Loucy (cell line): Measurements from ENCODE around the gene PDHA1.

ENCODE experiments used
- H2AFZ ChIP-seq: fragments of 200-600 bp; sonication (generic); 2 replicates; pipeline ENCODE4 v1.6.0; 2016; ENCODE audit warnings: antibody characterized with exemption, mild to moderate bottlenecking, low read length, moderate library complexity
- H3F3A ChIP-seq: fragments of 200-600 bp; 2 replicates; pipeline ENCODE4 v1.6.0; 2016; ENCODE audit warnings: antibody characterized with exemption, low read depth, mild to moderate bottlenecking
- H3K27me3 ChIP-seq: fragments of 200-600 bp; sonication (generic); 2 replicates; pipeline ENCODE4 v1.6.1; 2014; ENCODE audit warnings: low read length, mild to moderate bottlenecking; ENCODE audit not compliant: insufficient read depth, poor library complexity, severe bottlenecking
- H3K36me3 ChIP-seq: fragments of 200-600 bp; sonication (generic); 2 replicates; pipeline ENCODE4 v1.6.1; 2016; ENCODE audit warnings: low read length; ENCODE audit not compliant: insufficient read depth
- H3K4me1 ChIP-seq: fragments of 200-600 bp; sonication (generic); 2 replicates; pipeline ENCODE4 v1.5.1; 2014; ENCODE audit warnings: low read length, mild to moderate bottlenecking; ENCODE audit not compliant: insufficient read depth, poor library complexity, severe bottlenecking
- H3K4me2 ChIP-seq: fragments of 200-600 bp; sonication (generic); 2 replicates; pipeline ENCODE4 v1.6.0; 2014; ENCODE audit warnings: antibody characterized with exemption, low read length, low read depth, mild to moderate bottlenecking; ENCODE audit not compliant: poor library complexity, severe bottlenecking
- H3K4me3 ChIP-seq: fragments of 200-600 bp; sonication (generic); 2 replicates; pipeline ENCODE4 v1.5.1; 2014; ENCODE audit warnings: low read length, mild to moderate bottlenecking, mixed read lengths; ENCODE audit not compliant: poor library complexity, severe bottlenecking
- H3K79me2 ChIP-seq: fragments of 200-600 bp; sonication (generic); 2 replicates; pipeline ENCODE4 v1.6.1; 2014; ENCODE audit warnings: low read length; ENCODE audit not compliant: insufficient read depth
- H3K9ac ChIP-seq: fragments of 200-600 bp; sonication (generic); 2 replicates; pipeline ENCODE4 v1.6.0; 2014; ENCODE audit warnings: mild to moderate bottlenecking, low read depth, low read length, moderate library complexity; ENCODE audit not compliant: poor library complexity, severe bottlenecking
- H3K9me2 ChIP-seq: fragments of 200-600 bp; sonication (generic); replicated peaks from 2 replicates; pipeline ENCODE4 v1.6.1; 2016; ENCODE audit warnings: low read depth, low read length, mixed read lengths
- H3K9me3 ChIP-seq: fragments of 200-600 bp; sonication (generic); 2 replicates; pipeline ENCODE4 v1.6.1; 2014; ENCODE audit warnings: mild to moderate bottlenecking, antibody characterized with exemption, low read length, low read depth; ENCODE audit not compliant: insufficient read depth
- H4K20me1 ChIP-seq: fragments of 200-600 bp; sonication (generic); 2 replicates; pipeline ENCODE4 v1.6.0; 2014; ENCODE audit warnings: antibody characterized with exemption, low read length, mild to moderate bottlenecking; ENCODE audit not compliant: insufficient read depth, poor library complexity, severe bottlenecking
- EZH2phosphoT487 ChIP-seq: fragments of 200-600 bp; IDR thresholded peaks from 2 replicates; pipeline ENCODE4 v1.6.1; 2018; ENCODE audit warnings: antibody characterized with exemption, mild to moderate bottlenecking, moderate library complexity, borderline replicate concordance
- TF ChIP-seq, protein P1 (sequence below): fragments of 200-600 bp; sonication (generic); conservative IDR thresholded peaks from 2 replicates; pipeline ENCODE4 v1.5.1; 2014; ENCODE audit warnings: mild to moderate bottlenecking, antibody characterized with exemption, low read length

The PDHA1 gene

GRCh38 chrX:19354625-19355024 is 10.9 kb downstream of the PDHA1 start:
- no peaks in the 10 kb centered on the region for H3K27me3 ChIP-seq
- no peak overlapping the region for H3K4me3 ChIP-seq
- peaks cover 73% of the 10 kb centered on the region; the same call in 1 of the 2 replicates for H3K36me3 ChIP-seq
- peaks cover 3% of the 10 kb centered on the region; the same call in 1 of the 2 replicates for H3K79me2 ChIP-seq
- H4K20me1 ChIP-seq, result peaks cover 3% of the 10 kb centered on the region
- H3F3A ChIP-seq, result peaks cover 5% of the 10 kb centered on the region; the same call in 1 of the 2 replicates
- no peaks in the 10 kb centered on the region for H3K9me2 ChIP-seq
- H3K9me3 ChIP-seq, result no peaks in the 10 kb centered on the region
- no peak overlapping the region for H2AFZ ChIP-seq
- H3K4me2 ChIP-seq, result no peak overlapping the region
- H3K4me1 ChIP-seq, result peaks cover 17% of the 10 kb centered on the region
- TF ChIP-seq, protein P1, sequence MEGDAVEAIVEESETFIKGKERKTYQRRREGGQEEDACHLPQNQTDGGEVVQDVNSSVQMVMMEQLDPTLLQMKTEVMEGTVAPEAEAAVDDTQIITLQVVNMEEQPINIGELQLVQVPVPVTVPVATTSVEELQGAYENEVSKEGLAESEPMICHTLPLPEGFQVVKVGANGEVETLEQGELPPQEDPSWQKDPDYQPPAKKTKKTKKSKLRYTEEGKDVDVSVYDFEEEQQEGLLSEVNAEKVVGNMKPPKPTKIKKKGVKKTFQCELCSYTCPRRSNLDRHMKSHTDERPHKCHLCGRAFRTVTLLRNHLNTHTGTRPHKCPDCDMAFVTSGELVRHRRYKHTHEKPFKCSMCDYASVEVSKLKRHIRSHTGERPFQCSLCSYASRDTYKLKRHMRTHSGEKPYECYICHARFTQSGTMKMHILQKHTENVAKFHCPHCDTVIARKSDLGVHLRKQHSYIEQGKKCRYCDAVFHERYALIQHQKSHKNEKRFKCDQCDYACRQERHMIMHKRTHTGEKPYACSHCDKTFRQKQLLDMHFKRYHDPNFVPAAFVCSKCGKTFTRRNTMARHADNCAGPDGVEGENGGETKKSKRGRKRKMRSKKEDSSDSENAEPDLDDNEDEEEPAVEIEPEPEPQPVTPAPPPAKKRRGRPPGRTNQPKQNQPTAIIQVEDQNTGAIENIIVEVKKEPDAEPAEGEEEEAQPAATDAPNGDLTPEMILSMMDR, result no peak
- no peak for TF ChIP-seq EZH2phosphoT487
- H3K9ac ChIP-seq, result no peak overlapping the region

GRCh38 chrX:19358521-19358920 is 14.8 kb downstream of the PDHA1 start:
- no peak overlapping the region for H3K9ac ChIP-seq
- no peaks in the 10 kb centered on the region for H3K9me3 ChIP-seq
- no peak overlapping the region for H2AFZ ChIP-seq
- TF ChIP-seq EZH2phosphoT487, result no peak
- TF ChIP-seq, protein P1, result no peak
- H3K36me3 ChIP-seq, result peaks cover 60% of the 10 kb centered on the region; the same call in 1 of the 2 replicates
- H3K4me3 ChIP-seq, result no peak overlapping the region
- H3K27me3 ChIP-seq, result no peaks in the 10 kb centered on the region
- no peaks in the 10 kb centered on the region for H3F3A ChIP-seq
- no peaks in the 10 kb centered on the region for H3K9me2 ChIP-seq
- H4K20me1 ChIP-seq, result no peaks in the 10 kb centered on the region
- no peak overlapping the region for H3K4me2 ChIP-seq
- no peaks in the 10 kb centered on the region for H3K79me2 ChIP-seq
- no peaks in the 10 kb centered on the region for H3K4me1 ChIP-seq

- Histone ChIP-seq H2AFZ (no peak overlapping the region), H3K9ac (no peak overlapping the region), H3K27me3 (no peaks in the 10 kb centered on the region), H3K9me2 (no peaks in the 10 kb centered on the region), H3K4me1 (no peaks in the 10 kb centered on the region), H3F3A (no peaks in the 10 kb centered on the region), H3K4me2 (no peak overlapping the region), H3K9me3 (no peaks in the 10 kb centered on the region), H3K79me2 (no peaks in the 10 kb centered on the region), H4K20me1 (no peaks in the 10 kb centered on the region), H3K4me3 (no peak overlapping the region), H3K36me3 (peaks cover 43% of the 10 kb centered on the region; the same call in 1 of the 2 replicates)
- TF ChIP-seq, protein P1, result no peak
- TF ChIP-seq EZH2phosphoT487, result no peak
Observed at GRCh38 chrX:19360903-19361302, 17.2 kb downstream of the PDHA1 start.
